Tibial artery (tissue), 4 donors: Measurements from ENCODE around the gene PDILT.

Experiments used
- DNase-seq, 2 donors: peaks; one replicate each; pipeline ENCODE4 v3.0.0-alpha.2; 2019
- H3K27ac ChIP-seq, 2 donors: fragments of 200-600 bp; sonication (generic) in 1 of 2; 1 replicate in 1 of 2; 2 replicates in 1 of 2; pipeline ENCODE4 v1.5.1; 2018 to 2019; ENCODE audit warnings: mild to moderate bottlenecking in 1 of 2
- H3K27me3 ChIP-seq, 2 donors: fragments of 200-600 bp; sonication (generic) in 1 of 2; one replicate each; pipeline versions ENCODE4 v1.5.1 to v1.6.0; 2016 to 2019
- H3K36me3 ChIP-seq, 3 donors: fragments of 200-600 bp; sonication (generic) in 2 of 3; one replicate each; pipeline ENCODE4 v1.5.1; 2016 to 2019; ENCODE audit warnings: mild to moderate bottlenecking in 2 of 3
- H3K4me1 ChIP-seq, 4 donors: fragments of 200-600 bp; sonication (generic) in 2 of 4; 1 replicate in 3 of 4; 2 replicates in 1 of 4; pipeline ENCODE4 v1.5.1; 2016 to 2019
- H3K4me3 ChIP-seq, 2 donors: fragments of 200-600 bp; sonication (generic) in 1 of 2; 1 replicate in 1 of 2; 2 replicates in 1 of 2; pipeline ENCODE4 v1.5.1; 2018 to 2019; ENCODE audit warnings: mild to moderate bottlenecking in 2 of 2
- H3K9me3 ChIP-seq, 3 donors: fragments of 200-600 bp; sonication (generic) in 1 of 3; one replicate each; pipeline ENCODE4 v1.5.1; 2016 to 2019
- intact Hi-C: fragments of 100-400 bp; cut with DNase I; formaldehyde crosslinking; loops from one replicate; pipeline ENCODE4 v1.15.0; 2023; ENCODE audit warnings: low total_unique reads
- TF ChIP-seq, protein P1 (sequence below), 2 experiments: fragments of 200-600 bp in 1 of 2; fragments of 450-650 bp in 1 of 2; IDR thresholded peaks; one replicate each; pipeline ENCODE4 v1.5.1; 2017 to 2019; ENCODE audit warnings: antibody characterized with exemption in 2 of 2, mild to moderate bottlenecking in 1 of 2, moderate library complexity in 1 of 2

PDILT gene

DNA sequence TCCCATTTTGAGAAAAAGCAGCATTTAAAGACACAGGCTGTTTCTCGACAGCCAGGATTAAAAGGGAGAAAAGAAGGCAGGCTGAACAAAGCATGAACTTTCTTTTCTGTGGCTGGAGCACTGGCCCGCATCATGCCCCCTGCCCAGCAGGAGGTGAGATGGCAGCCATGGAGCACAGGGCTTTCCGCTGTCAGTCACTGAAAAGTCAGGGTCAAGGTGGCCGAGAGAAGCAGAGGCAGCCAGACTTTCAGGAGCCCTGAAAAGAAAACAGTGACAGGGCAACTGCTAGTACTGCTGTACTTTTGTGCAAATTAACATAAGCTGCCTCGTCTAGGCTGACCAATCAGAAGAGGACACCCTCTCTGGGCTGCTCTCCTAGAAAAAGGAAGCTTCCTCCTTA lies 71.4 kb downstream of the PDILT start:
- DNase-seq: no peak
- peaks cover 0 to 6% of the 10 kb centered on the region in 2 donors for H3K27me3 ChIP-seq
- no peaks in the 10 kb centered on the region for H3K36me3 ChIP-seq
- intact Hi-C loops: no loop called here
- H3K9me3 ChIP-seq: no peaks in the 10 kb centered on the region
- H3K4me1 ChIP-seq: no peaks in the 10 kb centered on the region
- TF ChIP-seq, protein P1, sequence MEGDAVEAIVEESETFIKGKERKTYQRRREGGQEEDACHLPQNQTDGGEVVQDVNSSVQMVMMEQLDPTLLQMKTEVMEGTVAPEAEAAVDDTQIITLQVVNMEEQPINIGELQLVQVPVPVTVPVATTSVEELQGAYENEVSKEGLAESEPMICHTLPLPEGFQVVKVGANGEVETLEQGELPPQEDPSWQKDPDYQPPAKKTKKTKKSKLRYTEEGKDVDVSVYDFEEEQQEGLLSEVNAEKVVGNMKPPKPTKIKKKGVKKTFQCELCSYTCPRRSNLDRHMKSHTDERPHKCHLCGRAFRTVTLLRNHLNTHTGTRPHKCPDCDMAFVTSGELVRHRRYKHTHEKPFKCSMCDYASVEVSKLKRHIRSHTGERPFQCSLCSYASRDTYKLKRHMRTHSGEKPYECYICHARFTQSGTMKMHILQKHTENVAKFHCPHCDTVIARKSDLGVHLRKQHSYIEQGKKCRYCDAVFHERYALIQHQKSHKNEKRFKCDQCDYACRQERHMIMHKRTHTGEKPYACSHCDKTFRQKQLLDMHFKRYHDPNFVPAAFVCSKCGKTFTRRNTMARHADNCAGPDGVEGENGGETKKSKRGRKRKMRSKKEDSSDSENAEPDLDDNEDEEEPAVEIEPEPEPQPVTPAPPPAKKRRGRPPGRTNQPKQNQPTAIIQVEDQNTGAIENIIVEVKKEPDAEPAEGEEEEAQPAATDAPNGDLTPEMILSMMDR (IDR thresholded peaks at IDR 0.05): no peak
- H3K4me3 ChIP-seq: no peak overlapping the region
- no peak overlapping the region for H3K27ac ChIP-seq

DNA sequence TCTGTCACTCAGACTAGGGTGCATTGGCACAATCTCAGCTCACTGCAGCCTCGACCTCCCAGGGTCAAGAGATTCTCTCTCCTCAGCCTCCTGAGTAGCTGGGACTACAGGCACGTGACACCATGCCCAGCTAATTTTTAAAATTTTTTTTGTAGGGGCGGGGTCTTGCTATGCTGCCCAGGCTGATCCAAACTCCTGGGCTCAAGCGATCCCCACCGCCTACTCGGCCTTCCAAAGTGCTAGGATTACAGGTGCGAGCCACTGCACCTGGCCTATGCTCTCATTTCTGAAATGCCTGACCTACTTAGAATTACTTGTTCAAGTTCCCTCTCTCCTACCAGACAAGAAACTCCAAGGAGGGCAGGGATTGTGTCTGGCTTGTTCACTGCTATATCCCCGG lies 72.1 kb downstream of the PDILT start:
- TF ChIP-seq, protein P1 (IDR thresholded peaks at IDR 0.05): no peak
- Histone ChIP-seq H3K27me3 (peaks cover 0 to 6% of the 10 kb centered on the region in 2 donors), H3K9me3 (no peaks in the 10 kb centered on the region), H3K36me3 (no peaks in the 10 kb centered on the region), H3K4me1 (no peaks in the 10 kb centered on the region), H3K4me3 (no peak overlapping the region), H3K27ac (no peak overlapping the region)
- intact Hi-C loops: no loop called here
- DNase-seq: no peak

DNA sequence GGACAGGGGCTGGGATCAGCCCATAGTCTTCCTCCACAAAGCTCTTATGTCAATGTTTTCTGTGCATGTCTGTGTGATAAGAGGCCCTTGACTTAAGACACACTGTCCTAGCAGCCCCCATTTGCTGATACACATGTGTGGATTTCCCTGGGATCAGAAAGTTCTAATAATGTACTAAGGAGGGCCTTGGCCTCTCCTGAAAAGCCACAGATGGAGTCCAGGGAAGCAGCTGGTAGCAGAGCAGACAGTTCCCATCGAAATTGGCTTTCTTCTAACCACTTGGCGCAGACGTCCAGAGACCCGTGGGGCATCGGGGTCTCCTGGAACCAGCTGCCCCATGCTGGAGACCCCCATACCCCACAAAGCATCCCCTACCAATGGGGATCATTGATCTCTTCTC lies 72.9 kb downstream of the PDILT start:
- intact Hi-C loops: no loop called here

DNA sequence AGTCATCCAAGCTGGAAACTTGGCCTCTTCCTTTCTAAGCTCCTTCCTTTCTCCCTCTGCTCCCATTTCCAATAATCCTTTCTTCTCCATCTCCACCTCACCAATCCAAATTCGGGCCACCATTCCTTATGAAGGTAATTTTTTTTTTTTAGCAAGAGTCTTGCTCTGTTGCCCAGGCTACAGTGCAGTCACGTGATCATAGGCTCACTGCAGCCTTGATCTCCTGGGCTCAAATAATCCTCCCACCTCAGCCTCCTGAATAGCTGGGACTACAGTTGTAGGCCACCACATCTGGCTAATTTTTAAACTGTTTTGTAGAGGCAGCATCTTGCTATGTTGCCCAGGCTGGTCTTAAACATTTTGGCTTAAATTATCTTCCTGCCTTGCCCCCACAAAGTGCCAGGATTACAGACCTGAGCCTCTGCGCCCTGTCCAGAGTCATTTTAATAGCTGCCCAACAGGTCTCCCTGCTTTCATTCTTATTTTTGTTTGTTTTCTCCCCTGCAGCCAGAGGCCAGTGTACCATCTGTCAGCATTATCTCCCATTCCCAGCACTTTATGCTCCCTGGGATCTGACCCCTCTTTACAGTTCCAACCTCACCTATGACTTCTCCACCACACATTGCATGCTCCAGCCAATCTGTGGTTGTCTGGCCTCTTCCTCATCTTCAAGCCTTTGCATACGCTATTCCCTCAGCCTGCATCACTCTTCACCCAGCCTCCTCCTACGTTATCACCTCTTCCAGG lies 75.0 kb downstream of the PDILT start:
- H3K9me3 ChIP-seq: no peaks in the 10 kb centered on the region
- H3K36me3 ChIP-seq: no peaks in the 10 kb centered on the region
- H3K27ac ChIP-seq: no peak overlapping the region
- no peak for DNase-seq
- H3K27me3 ChIP-seq: no peaks in the 10 kb centered on the region
- H3K4me3 ChIP-seq: no peak overlapping the region
- TF ChIP-seq, protein P1 (IDR thresholded peaks at IDR 0.05): no peak
- H3K4me1 ChIP-seq: no peaks in the 10 kb centered on the region
- intact Hi-C loops: no loop called here

More for the DNA sequence above, 72.9 kb downstream of the PDILT start:
- TF ChIP-seq, protein P1 (IDR thresholded peaks at IDR 0.05): no peak
- Histone ChIP-seq H3K4me1 (no peaks in the 10 kb centered on the region), H3K27ac (no peak overlapping the region), H3K4me3 (no peak overlapping the region), H3K36me3 (no peaks in the 10 kb centered on the region), H3K27me3 (peaks cover 0 to 3% of the 10 kb centered on the region in 2 donors), H3K9me3 (no peaks in the 10 kb centered on the region)
- DNase-seq: no peak

DNA sequence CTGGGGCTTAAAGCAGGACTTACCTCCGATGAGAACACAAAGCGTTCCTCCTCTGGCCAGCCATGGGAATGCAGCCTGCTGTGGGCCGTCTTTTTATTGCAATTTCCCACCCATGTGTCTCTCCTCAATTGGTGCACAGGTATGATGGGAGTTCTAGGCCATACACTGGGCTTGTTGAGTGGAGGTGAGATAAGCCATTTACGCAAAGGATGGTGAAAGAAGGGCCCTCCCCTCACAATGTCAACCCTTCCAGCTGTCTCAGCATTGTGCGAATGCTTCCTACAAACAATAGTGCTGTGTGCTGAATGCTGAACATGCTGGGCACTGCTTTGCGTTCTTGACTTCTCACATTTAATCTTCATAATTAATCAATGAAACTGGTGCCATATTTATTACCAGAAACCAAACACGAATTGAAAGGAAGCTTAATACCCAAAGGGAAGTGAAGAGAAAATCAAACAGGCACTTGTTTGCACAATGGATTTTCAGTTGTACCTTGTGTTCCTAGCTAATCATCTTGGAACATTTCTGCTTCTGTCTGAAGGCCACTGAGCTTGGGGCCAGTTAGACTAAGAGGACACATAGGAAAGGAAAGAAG lies 77.0 kb downstream of the PDILT start, which contains the start of gene GP2:
Gene GP2, minus strand, starts transcription at position 70 of the 598 bp plus-strand sequence. CDS start 1,082 bp downstream, outside the sequence.
- H3K27ac ChIP-seq: no peak within 1 kb of the TSS
- no peak for DNase-seq
- no peak within 1 kb of the TSS for H3K4me3 ChIP-seq

More for the DNA sequence above, 77.0 kb downstream of the PDILT start, which contains the start of gene GP2:
- no peaks in the 10 kb centered on the region for H3K27me3 ChIP-seq
- no peaks in the 10 kb centered on the region for H3K9me3 ChIP-seq
- intact Hi-C loops: no loop called here
- no peaks in the 10 kb centered on the region for H3K36me3 ChIP-seq
- no peaks in the 10 kb centered on the region for H3K4me1 ChIP-seq
- TF ChIP-seq, protein P1 (IDR thresholded peaks at IDR 0.05): no peak
